SIG-M5 (cell line): ENCODE measurements around the gene LMOD3.

Source experiments
- DNase-seq: peaks from one replicate; lab custom pipeline; 2025; lab: John Stamatoyannopoulos, UW

LMOD3 gene

GRCh38 chr3:69121950-69122349, 445 bp downstream of the LMOD3 start:
- DNase-seq: no peak

- DNase-seq: no peak
Measured at GRCh38 chr3:69121513-69121912, 882 bp downstream of the LMOD3 start.

GRCh38 chr3:69120879-69121464, 1.4 kb downstream of the LMOD3 start:
- DNase-seq: no peak

- DNase-seq: no peak
Measured at GRCh38 chr3:69119681-69120080, 2.7 kb downstream of the LMOD3 start.

GRCh38 chr3:69119138-69119537, 3.3 kb downstream of the LMOD3 start:
- DNase-seq: no peak

GRCh38 chr3:69118555-69118954, 3.8 kb downstream of the LMOD3 start:
- no peak for DNase-seq

GRCh38 chr3:69116897-69117296, 5.5 kb downstream of the LMOD3 start:
- DNase-seq: no peak

GRCh38 chr3:69116162-69116561, 6.2 kb downstream of the LMOD3 start:
- DNase-seq: no peak

- no peak for DNase-seq
Measured at GRCh38 chr3:69115731-69116130, 6.7 kb downstream of the LMOD3 start.

GRCh38 chr3:69113536-69113935, 8.9 kb downstream of the LMOD3 start:
- DNase-seq: no peak

GRCh38 chr3:69110941-69111546, 11.4 kb downstream of the LMOD3 start:
- no peak for DNase-seq

- DNase-seq: no peak
Measured at GRCh38 chr3:69108811-69109210, 13.6 kb downstream of the LMOD3 start.

GRCh38 chr3:69107841-69108240, 14.6 kb downstream of the LMOD3 start:
- DNase-seq: no peak

GRCh38 chr3:69105320-69105719, 17.1 kb downstream of the LMOD3 start:
- DNase-seq: no peak

- DNase-seq: no peak
Measured at GRCh38 chr3:69104586-69104985, 17.8 kb downstream of the LMOD3 start.

GRCh38 chr3:69103123-69103522, 19.3 kb downstream of the LMOD3 start:
- DNase-seq: no peak

- DNase-seq: no peak
Measured at GRCh38 chr3:69102384-69102783, 20.0 kb downstream of the LMOD3 start.

GRCh38 chr3:69099576-69099975, 22.8 kb downstream of the LMOD3 start:
- DNase-seq: no peak

GRCh38 chr3:69097407-69098086, 24.8 kb downstream of the LMOD3 start:
- DNase-seq: no peak

- no peak for DNase-seq
Measured at GRCh38 chr3:69096299-69096698, 26.1 kb downstream of the LMOD3 start.

- no peak for DNase-seq
Measured at GRCh38 chr3:69095636-69096035, 26.8 kb downstream of the LMOD3 start.

GRCh38 chr3:69094467-69095205, 27.8 kb downstream of the LMOD3 start:
- peak; percentile 41 for DNase-seq

- DNase-seq: peak; percentile 32
Measured at GRCh38 chr3:69092030-69092516, 30.3 kb downstream of the LMOD3 start.
